GM18517 (cell line): ENCODE measurements around the gene PLD6.

ENCODE experiments used
- ATAC-seq: cut with Tn5 transposase; IDR thresholded peaks from one replicate; pipeline ENCODE4 v1.9.1; 2021; ENCODE audit warnings: mild to moderate bottlenecking, moderate library complexity; ENCODE audit not compliant: unreplicated experiment

Gene PLD6

GRCh38 chr17:17227608-17228520, 21.7 kb upstream of the PLD6 start:
- no peak for ATAC-seq

- ATAC-seq: no peak
Measured at GRCh38 chr17:17226451-17227265, 20.5 kb upstream of the PLD6 start.

- no peak for ATAC-seq
Measured at GRCh38 chr17:17225901-17226300, 19.8 kb upstream of the PLD6 start.

- ATAC-seq: no peak
Measured at GRCh38 chr17:17224137-17224536, 18.0 kb upstream of the PLD6 start.

GRCh38 chr17:17223736-17224135, 17.6 kb upstream of the PLD6 start:
- ATAC-seq: no peak

- ATAC-seq: no peak
Measured at GRCh38 chr17:17221329-17221728, 15.2 kb upstream of the PLD6 start.

- ATAC-seq: no peak
Measured at GRCh38 chr17:17220529-17220928, 14.4 kb upstream of the PLD6 start.

GRCh38 chr17:17217995-17218394, 11.9 kb upstream of the PLD6 start:
- ATAC-seq: no peak

GRCh38 chr17:17216776-17217175, 10.6 kb upstream of the PLD6 start:
- no peak for ATAC-seq

- no peak for ATAC-seq
Measured at GRCh38 chr17:17216236-17216635, 10.1 kb upstream of the PLD6 start.

- no peak for ATAC-seq
Measured at GRCh38 chr17:17215575-17215974, 9.4 kb upstream of the PLD6 start.

- no peak for ATAC-seq
Measured at GRCh38 chr17:17214646-17215436, 8.7 kb upstream of the PLD6 start.

- ATAC-seq: no peak
Measured at GRCh38 chr17:17213775-17214174, 7.6 kb upstream of the PLD6 start.

- no peak for ATAC-seq
Measured at GRCh38 chr17:17207998-17208397, 1.9 kb upstream of the PLD6 start.

GRCh38 chr17:17206913-17207335, 791 bp upstream of the PLD6 start:
- no peak for ATAC-seq

- peak; percentile 37 for ATAC-seq
Measured at GRCh38 chr17:17205368-17206123, 587 bp downstream of the PLD6 start.

GRCh38 chr17:17204635-17205231, 1.4 kb downstream of the PLD6 start:
- ATAC-seq: no peak

- ATAC-seq: no peak
Measured at GRCh38 chr17:17204041-17204591, 2.0 kb downstream of the PLD6 start.

- no peak for ATAC-seq
Measured at GRCh38 chr17:17203173-17203730, 2.9 kb downstream of the PLD6 start.
